ENCODE results near the gene TENM4.

The TENM4 gene

DNA sequence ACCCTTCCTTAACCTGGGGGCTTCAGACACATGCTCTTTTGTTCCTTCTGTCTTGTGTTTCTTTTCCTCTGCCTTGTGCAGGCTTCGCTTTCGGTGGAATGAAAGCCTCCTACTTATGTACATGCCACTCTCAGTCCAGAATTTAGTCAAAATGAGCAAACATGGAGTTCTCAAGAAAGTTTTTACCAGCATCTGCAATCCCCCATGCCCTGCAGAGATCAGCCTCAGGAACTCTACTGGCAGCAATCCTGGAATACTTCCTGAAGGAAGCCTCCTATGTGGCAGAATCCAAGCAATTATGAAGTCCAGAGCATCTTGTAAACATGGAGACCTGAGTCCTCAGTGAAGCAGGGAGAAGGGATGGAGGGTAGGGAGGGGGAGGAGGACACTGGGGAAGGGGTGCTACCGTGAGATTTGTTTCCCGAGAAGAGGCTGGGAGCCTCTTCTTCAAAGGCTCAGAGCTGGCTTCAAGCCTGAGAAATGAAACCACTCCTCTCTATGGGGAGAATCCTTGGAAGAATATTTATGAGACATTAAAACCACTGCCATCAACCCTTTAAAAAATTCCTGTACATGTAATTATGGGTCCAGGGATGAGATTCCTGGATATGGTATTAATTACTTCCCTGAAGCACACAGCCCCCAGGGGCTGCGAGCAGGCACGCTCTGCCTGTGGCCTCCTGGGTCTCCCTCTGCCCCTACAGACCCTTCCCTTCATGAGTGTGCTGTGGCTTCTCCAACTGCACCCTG is 58.4 kb downstream of the TENM4 start:
- no peak for DNase-seq

DNA sequence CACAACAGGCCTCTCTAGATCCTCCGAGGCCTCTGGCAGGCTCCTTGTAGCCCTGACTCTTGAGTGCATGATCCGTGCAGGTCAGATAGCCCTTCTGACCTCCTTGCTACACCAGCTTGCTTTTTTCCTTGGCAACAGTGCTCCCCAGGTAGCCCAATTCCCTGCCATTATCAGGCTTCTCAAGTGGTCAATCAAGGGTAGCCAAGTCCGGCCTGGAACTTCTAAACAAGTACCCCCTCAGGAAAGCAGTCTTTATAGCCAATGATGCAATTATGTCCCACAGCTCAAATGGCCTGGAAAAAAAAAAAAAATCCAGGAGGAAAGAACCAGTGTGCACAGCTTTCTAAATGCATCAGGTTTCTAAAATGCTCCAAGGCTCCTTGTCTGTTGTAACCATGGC is 59.8 kb downstream of the TENM4 start:
- DNase-seq = no peak

DNA sequence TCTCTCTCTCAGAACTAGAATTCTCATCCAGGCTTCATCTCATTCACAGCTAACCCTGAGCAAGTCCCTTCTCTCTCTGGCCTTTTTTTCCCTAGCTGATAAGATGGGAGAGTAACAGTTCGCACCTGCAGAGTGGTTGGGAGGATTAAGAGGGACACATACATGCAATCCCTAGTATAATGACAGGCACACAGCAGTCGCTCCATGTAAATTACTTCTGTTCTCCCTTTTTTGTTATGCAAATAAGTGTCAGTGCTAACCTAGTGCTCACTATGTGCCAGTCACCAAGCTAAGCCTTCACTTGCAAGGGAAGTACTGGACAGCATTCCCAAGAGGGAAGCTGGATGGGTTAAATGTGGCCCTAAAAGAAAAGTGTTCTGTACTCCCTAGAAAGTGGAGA is 63.4 kb downstream of the TENM4 start:
- DNase-seq = no peak

DNA sequence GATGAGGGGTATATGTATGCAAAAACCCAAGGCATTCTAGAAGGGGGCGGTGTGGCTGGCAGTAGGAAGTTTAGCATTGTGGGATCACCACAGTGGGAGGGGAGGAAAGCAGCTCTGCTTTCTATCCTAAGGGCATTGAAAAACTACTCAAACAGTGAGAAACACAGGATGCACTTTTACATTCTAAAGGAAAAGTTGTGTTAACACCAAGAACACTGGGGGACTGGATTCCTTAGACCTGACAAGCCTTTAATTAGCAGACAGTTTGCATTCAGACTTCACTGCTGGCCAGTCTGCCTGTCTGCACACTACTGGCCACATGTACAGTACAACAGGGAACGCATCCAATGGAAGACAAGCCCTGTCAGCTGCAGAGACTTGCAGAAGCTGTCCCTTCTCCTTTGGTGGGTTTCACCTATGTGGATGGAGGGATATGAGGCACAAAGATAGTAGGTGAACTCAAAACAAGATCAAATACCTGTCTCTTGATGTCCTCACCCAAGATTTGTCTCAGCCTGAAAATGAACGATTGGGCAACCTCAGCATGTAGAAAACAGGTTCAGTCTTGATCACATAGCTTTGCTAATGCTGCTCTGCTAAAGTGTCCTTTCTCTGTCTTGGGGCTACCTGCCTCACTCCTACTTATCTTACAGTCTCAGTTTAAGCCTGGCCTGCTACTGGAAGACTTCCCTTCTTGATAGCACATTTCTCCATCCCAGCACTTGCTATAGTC is 64.8 kb downstream of the TENM4 start:
- DNase-seq = no peak

DNA sequence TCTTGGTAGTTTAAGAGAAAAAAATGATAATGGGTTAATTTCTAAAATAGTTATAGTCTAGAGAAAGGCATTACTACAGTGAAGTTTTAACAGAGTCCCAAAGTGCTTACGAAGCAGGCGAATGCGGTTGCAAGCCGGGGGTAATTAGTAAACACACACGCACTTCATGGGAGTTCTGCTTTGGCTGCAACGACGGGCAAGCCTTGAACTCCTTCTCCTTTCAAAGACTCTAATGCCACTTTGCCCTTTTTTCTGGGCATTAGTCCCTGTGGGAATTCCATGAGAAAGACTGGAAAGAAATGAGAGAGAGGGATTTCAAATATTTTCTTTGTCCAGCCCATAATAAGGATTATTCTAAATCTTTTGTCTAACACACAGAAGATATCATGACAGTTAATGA is 66.1 kb downstream of the TENM4 start:
- DNase-seq = no peak

DNA sequence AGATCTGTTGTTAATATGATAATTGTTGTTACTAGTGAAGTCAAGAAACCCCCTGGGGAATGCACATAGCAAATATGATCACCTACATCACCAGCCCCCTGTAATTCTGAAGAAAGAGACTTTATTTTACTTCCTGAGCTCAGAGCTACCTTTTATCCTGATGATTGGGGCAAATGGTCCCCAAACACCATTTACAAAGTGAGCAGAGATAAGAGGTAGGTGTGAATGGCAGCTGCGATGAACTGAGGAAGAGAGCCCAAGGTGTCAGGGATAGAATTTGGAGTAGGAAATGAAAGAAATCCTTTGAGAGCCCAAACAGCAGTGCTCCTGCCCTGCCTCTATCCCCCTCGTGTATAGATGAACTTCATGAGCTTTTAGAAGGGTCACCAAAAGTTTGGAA is 69.1 kb downstream of the TENM4 start:
- DNase-seq = no peak

DNA sequence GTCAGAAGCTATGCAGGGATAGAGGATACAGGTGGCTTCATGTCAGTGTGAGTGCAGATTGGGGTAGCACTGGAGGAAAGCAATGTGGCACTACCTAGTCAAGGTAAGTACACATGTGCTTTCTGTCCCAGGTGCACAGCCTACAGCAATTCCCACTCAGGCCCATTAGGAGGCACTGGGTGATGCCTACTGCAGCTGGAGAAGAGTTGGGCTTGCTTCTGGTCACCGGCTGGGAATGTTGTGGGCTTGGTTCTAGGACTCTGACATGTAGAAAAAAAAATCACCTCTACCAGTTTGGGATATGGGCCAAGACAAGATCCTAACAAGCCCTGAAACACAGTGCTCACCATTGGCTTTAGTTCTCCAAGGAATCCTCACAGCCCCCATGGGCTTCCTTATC is 69.7 kb downstream of the TENM4 start:
- no peak for DNase-seq

DNA sequence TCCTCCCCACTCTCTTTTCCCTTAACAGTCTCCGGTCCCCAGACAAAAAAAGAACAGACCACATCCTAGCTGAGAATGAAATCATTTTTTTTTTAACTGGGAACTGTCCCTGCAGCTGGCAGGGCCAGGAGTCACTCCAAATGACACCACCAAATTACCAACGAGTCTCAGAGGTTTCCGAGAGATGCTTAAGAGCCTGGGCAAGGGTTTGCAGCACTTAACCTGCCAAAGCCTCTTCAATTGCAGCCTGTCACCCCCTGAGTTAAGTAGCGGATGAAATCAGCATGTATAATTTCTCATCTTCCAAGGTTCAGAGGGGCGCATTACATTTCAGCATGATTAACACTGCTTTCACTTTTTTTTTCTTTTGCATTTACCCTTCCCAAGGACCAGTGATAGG is 71.8 kb downstream of the TENM4 start:
- DNase-seq = no peak

DNA sequence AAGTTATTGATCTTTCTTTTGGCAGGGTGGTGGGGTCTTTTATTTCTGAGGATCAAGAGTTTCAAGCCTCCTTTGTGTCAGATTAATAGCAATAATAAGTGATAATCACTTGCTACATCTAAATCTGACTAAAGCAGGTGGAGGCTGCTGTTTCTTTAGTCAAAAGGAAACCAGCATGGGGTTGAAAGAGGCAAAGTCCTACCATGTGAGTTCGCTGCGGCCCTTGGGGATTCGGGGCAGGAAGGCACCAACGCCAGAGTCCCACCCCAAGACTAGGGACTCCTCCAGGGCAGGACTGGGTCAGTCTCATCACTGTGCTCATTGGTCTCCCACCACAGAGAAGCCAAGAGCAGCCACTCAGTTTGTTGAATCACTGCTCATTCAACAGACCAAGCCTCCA is 73.0 kb downstream of the TENM4 start:
- no peak for DNase-seq

DNA sequence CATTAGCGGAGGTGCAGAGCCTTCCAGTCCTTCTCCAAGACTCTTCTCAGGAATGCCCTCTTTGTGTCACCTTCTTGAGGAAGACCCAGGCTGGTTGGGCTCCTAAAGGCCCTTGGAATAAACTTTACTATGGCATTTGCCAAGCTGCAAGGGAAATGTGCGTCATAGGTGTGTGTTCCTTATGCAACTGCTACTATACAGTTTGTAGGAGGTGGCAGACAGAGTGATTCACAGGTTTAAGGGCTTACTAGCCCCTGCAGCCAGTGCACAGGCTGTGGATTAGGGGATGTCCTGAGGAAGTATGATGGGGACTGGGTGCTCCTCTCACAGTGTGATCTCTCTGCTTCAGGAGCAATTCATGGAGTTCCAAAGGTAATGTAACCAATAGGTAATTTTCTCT is 74.6 kb downstream of the TENM4 start:
- no peak for DNase-seq

DNA sequence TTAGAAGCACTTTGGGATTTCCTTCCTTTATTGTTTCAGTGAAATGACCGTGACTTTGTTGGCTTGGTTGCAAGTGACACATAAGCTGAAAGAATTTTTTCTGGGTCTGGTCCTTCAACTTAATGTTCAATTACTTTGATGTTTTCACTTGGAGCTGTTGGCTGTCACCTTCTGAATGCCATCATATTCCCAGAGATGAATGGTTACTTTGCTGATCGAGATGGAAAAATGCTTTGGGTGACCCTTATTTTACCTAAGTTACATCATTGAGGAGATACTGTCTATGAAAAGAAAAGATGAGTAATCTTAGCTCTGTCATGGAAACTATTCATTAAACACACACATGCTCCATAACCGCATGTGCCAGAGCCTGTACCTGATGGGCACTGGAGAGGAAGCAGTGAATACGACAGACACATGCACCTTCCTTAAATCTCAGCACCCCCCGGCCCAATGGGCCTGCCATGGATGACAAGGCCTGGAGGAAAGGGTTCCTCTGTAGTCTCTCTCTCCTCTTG is 76.9 kb downstream of the TENM4 start:
- no peak for DNase-seq

DNA sequence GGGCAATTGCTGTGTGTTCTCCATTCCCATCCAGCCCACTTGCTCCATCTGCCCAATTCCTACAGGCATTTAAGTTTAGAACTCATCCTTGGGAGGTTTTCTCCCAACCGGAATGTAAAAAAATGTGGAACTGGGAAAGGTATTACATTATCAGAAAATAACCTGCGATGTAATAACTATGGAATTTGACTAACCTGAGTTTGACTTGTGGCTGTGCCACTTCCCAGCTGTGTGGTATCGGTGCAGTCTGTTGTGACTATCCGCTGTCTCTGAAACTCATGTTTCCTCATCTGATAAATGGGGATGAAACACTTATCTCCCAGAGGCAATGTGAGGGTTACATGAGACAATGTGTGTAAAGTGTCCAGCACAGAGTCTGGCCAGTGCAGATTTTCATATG is 77.6 kb downstream of the TENM4 start:
- DNase-seq = no peak

DNA sequence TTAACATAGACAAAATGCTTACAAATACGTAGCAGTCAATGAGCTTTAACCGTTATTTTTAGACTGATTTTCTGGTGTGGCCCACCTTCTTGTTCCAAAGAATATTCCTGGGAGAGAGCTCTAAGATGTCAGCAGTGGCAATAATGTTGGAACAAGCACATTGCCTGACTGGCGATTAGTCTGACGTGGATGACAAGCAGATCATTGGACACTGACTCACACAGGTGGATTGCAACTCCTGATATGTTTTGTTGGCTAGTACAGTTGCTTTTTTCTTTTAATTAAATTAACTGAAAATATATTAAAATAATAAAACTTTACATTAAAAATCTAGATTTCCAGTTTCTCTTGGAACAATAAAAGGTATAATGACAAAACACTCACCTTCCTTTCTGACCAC is 78.0 kb downstream of the TENM4 start:
- DNase-seq = no peak

DNA sequence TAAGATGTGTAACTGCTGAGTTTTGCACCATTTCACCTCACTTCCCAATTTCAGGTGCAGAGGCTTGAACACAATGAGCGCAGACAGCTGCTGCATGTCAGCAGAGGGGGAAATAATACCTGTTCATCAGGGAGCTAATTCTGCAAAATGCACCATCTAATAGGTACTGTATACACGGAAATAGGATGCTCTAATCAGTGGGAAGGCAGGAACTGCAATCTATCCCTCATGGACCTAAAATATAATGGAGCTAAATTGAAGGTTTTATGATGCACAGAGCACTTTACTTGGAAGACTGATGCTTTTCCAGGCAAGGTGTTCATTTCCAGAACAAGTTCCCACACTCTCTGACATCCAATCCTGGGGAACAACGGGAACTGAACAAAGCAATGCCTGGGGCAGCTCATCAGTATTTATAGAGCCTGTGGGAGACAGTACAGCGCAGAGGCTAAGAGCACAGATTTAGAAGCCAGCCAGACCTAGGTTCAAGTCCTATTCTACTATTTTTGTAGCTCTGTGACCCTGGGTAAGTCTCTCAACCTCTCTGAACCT is 78.5 kb downstream of the TENM4 start:
- DNase-seq = no peak

DNA sequence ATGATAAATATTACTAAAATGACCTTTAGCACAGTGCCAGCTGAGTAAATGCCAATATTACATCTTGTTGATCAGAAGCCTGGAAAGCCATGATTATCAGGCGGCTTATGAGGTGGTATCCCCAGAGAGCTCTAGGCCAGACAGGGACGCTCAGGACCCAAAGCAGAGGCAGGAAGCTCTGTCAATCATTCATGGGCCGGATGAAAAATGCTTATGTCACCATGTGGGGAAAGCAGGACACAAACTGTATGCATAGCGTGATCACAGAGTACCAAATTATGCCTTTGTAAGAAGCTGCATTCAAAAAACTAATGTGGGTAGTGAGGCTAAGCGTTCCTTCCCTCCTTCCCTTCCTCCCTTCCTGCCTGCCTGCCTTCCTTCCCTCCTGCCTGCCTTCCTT is 82.6 kb downstream of the TENM4 start:
- DNase-seq = no peak

DNA sequence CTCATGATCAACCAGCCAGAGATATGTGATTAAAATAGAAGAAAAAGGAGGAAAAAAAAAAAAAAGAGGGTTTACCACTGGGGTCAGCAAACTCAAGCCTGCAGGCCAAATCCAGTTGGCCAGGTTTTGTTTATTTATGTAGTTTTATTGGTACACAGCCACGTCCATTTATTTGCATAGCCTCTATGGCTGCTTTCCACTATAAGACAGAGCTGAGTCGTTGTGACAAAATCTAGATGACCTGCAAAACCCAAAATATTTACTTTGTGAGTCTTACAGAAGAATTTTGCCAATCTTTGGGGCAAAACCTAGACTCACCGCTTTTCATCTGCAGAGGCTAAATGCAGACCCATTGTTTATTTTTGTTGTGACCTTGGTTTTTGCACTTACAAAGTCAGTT is 87.1 kb downstream of the TENM4 start:
- no peak for DNase-seq

DNA sequence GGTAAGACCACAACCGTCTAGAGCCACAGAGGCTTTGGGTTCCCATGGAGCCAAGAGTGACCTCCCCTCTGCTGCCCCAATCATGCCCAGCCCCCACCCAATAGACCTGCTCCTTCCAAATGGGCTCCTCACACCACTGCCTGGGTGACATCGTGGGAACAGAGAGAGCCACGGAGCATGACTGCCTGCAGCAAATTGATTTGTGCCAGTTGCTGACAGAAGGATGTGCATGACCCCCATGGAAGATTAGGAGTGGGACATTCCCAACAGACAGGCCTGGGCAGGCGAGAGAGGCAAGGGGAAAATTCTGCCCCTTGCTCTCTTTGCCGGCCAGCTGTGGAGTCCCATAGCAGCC is 88.5 kb downstream of the TENM4 start:
- DNase-seq = no peak

DNA sequence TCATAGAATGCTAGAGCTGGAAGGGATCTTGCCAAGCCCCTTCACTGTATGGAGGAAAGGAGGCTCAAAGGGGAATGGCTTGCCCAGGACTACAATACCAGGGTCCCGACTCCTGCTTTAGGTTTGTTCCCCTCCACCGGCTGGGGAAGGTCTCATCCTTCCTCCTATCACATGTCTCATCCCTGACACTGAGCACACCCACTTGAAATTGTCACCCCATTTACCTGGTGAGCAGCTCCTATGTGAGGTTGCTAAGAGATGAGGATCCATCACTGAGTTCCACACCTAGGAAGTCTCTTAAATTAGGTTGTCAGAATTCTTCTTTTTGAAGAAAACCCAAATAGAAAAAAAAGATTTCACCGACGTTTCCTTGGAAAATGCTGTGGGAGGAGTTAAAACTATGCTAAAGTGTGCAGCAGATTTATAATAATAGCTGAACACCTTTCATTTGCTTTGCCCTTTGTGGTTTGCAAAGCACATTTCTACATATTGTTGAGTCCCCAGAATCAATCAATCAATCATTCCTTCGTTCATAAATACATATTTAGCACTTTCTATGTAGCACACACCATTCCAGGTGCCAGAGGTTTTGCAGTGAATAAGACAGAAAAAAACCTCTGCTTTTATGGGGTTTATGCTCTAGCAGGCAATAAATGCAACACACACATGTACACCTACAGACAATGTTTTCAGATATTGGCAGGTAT is 91.7 kb downstream of the TENM4 start:
- no peak for DNase-seq

DNA sequence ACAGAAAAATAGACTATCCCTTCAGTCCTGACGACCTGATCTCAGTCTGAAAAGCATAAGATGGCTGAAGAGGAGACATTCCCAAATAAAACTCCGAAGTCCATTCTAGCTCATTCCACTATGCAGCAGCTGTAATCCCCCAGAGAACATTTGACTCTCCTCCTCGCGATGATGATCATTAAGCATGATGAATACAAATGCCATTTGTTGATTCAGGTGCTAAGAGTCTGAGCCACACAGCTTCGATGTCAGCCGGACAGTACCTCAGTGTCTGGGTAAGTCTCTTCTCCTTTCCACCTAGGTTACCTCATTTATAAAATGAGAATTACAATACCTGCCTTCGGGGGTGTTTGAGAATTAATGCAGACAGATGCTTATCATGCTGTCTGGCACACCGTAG is 94.8 kb downstream of the TENM4 start:
- DNase-seq = no peak

DNA sequence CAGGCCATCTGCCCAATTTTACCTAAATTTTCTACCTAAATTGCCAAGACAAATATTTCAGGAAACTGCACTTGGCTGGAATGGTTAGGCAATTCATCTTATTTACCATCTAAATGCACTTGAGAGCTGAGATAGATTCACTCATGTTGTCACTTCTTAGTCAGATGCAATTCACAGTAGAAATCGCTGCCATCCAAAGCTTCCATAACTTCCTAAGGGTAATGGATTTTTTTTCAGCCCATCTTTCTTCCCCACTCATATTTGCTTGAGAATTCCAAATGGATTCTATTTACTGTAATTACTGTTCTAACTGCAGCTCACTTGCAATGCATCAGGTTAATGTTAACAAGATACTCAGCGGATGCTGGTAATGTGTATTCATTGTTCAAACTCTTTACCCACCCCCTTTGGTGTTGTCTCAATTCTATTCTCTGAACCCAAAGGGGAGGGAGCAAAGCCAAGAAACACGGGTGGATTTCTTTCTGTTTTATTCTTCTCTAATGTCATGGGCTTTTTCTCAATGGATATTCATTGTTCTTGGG is 96.0 kb downstream of the TENM4 start:
- no peak for DNase-seq

DNA sequence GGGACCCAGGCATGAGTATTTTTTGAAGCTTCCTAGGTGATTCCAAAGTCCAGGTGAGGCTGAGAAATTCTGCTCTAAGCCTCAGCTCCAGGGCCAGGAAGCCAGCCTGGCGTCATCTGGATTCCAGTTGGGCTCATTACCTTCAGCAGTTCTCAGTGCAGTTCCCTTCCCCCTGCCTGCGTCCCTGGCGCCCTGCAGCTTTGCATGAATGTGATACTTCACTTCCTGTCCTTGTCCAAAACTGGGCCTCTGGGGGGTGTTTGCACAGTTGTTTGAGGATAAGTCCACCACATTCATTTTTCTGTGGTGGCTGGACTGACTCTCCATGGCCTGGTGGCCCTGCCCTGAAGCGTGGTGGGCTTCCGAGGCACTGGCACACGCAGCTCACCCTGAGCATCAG is 98.1 kb downstream of the TENM4 start:
- no peak for DNase-seq

DNA sequence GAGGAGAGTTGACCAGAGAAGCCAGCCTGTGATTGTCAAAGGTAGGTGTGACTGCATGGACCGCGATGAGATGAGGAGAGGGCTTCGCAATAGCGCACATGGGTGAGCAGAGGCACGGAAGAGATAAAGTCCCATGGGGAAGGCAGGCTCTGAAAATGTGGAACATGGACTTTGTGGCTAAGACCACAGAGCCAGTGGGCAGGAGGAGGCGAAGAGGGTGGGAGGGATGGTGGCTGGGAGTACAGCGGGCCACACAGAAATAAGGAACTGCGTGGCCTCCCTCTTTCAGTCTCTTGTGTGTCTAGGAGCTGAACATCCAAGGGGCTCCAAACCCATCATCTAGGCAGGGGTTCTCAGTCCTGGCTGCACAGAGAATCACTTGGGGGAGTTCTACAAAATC is 98.6 kb downstream of the TENM4 start:
- DNase-seq = no peak

DNA sequence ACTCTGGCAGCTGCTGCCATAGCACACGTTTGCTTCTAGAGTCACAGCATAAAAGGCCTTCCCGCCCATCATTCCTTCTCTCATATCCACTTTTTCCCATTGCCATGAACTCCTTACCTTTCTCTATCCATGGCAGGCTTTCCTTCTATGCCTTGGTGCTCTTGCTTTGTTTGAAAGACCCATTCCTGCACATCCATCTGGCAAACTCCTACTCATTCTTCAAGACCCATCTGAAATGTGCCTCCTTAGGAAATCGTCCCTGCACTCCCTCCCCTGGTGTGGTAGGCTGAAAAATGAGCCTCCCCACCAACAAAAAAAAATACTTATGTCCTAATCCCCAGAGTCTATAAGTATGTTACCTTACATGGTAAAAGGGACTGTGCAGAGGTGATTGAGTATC is 100.3 kb downstream of the TENM4 start:
- no peak for DNase-seq

All from suppressor macrophage treated with lipopolysaccharide for 4 hours (primary cell).